ENCODE measurements around the gene TEAD1. TPM values are rescaled to one million over a fixed set of nuclear protein-coding genes. Genes with fewer than 3 reads are reported as not detected.

The TEAD1 gene
- total RNA-seq, 2 experiments from 2014 or later: 5.6 to 10.8 TPM

GRCh38 chr11:12662101-12662689 is 12.0 kb upstream of the TEAD1 start:
- Histone ChIP-seq H3K36me3 (ENCODE audit: insufficient read depth, low read length) (no peaks in the 10 kb centered on the region), H3K4me3 (ENCODE audit: low read depth, low read length, poor library complexity, severe bottlenecking) (no peak overlapping the region), H2AFZ (ENCODE audit: low read length) (no peak overlapping the region), H3K4me1 (ENCODE audit: insufficient read depth, low read length, poor library complexity, severe bottlenecking) (no peaks in the 10 kb centered on the region), H3K9me2 (ENCODE audit: insufficient read depth, low read length) (no peaks in the 10 kb centered on the region), H3K27ac (ENCODE audit: low read depth, low read length, poor library complexity, severe bottlenecking) (no peak overlapping the region), H3K4me2 (ENCODE audit: low read length) (no peak overlapping the region), H4K20me1 (ENCODE audit: insufficient read depth, low read length) (no peaks in the 10 kb centered on the region), H3K9me3 (ENCODE audit: low read length) (no peaks in the 10 kb centered on the region), H3K79me2 (ENCODE audit: insufficient read depth, low read depth, low read length) (no peaks in the 10 kb centered on the region)
- DNase-seq (ENCODE audit: low spot score): no peak
- intact Hi-C loops (cut with micrococcal nuclease; ENCODE audit: unreplicated experiment): no loop called here
- ChIA-PET POLR2A (no interaction called here), CTCF (ENCODE audit: unreplicated experiment) (no interaction called here)
- BruUV-seq (replicated peaks): no TSS peak
- TF ChIP-seq, protein P1, sequence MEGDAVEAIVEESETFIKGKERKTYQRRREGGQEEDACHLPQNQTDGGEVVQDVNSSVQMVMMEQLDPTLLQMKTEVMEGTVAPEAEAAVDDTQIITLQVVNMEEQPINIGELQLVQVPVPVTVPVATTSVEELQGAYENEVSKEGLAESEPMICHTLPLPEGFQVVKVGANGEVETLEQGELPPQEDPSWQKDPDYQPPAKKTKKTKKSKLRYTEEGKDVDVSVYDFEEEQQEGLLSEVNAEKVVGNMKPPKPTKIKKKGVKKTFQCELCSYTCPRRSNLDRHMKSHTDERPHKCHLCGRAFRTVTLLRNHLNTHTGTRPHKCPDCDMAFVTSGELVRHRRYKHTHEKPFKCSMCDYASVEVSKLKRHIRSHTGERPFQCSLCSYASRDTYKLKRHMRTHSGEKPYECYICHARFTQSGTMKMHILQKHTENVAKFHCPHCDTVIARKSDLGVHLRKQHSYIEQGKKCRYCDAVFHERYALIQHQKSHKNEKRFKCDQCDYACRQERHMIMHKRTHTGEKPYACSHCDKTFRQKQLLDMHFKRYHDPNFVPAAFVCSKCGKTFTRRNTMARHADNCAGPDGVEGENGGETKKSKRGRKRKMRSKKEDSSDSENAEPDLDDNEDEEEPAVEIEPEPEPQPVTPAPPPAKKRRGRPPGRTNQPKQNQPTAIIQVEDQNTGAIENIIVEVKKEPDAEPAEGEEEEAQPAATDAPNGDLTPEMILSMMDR (conservative IDR thresholded peaks at IDR 0.05; ENCODE audit: low read length): no peak
- no peak for TF ChIP-seq EZH2phosphoT487 (IDR thresholded peaks at IDR 0.05; ENCODE audit: borderline replicate concordance, low read depth, low read length)

DNA sequence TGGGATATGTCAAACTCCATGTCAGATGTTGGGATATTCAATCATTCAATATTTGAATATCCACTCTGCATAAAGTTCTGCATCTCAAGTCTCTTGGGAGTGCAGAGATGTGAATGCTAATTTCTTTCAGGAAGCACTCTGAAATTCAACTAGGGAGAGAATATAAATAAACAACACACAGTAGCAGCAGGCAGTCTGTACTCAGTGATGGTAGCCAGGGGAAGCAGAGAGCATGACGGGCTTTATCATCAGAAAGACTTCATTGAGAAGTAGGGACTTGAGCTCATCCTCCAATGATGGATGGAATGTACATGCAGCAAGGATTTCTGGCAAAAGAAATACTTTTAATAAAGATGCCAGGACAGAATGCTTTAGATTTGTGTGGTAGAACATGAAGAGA is 9.8 kb upstream of the TEAD1 start:
- H4K20me1 ChIP-seq (ENCODE audit: insufficient read depth, low read length): no peaks in the 10 kb centered on the region
- H2AFZ ChIP-seq (ENCODE audit: low read length): no peak overlapping the region
- ChIA-PET CTCF (ENCODE audit: unreplicated experiment) (no interaction called here), POLR2A (interaction anchor here (0.7 kb wide), 2 partner anchors 40 to 87 kb away, joined by 3 to 4 read pairs; no protein-coding TSS in a partner anchor)
- no peak overlapping the region for H3K4me3 ChIP-seq (ENCODE audit: low read depth, low read length, poor library complexity, severe bottlenecking)
- H3K27ac ChIP-seq (ENCODE audit: low read depth, low read length, poor library complexity, severe bottlenecking): no peak overlapping the region
- no peaks in the 10 kb centered on the region for H3K79me2 ChIP-seq (ENCODE audit: insufficient read depth, low read depth, low read length)
- no peaks in the 10 kb centered on the region for H3K36me3 ChIP-seq (ENCODE audit: insufficient read depth, low read length)
- no peaks in the 10 kb centered on the region for H3K9me3 ChIP-seq (ENCODE audit: low read length)
- TF ChIP-seq, protein P1 (conservative IDR thresholded peaks at IDR 0.05; ENCODE audit: low read length): no peak
- no peak for TF ChIP-seq EZH2phosphoT487 (IDR thresholded peaks at IDR 0.05; ENCODE audit: borderline replicate concordance, low read depth, low read length)
- no peak overlapping the region for H3K4me2 ChIP-seq (ENCODE audit: low read length)
- BruUV-seq (replicated peaks): no TSS peak
- intact Hi-C loops (cut with micrococcal nuclease; ENCODE audit: unreplicated experiment): no loop called here
- DNase-seq (ENCODE audit: low spot score): no peak
- H3K9me2 ChIP-seq (ENCODE audit: insufficient read depth, low read length): no peaks in the 10 kb centered on the region
- H3K4me1 ChIP-seq (ENCODE audit: insufficient read depth, low read length, poor library complexity, severe bottlenecking): no peaks in the 10 kb centered on the region

GRCh38 chr11:12666915-12667314 is 7.3 kb upstream of the TEAD1 start:
- ChIA-PET CTCF (ENCODE audit: unreplicated experiment) (no interaction called here), POLR2A (interaction anchor here (0.8 kb wide), 1 partner anchor 12 kb away, joined by 3 read pairs; no protein-coding TSS in a partner anchor)
- Histone ChIP-seq H3K9me3 (ENCODE audit: low read length) (no peaks in the 10 kb centered on the region), H3K27ac (ENCODE audit: low read depth, low read length, poor library complexity, severe bottlenecking) (no peak overlapping the region), H4K20me1 (ENCODE audit: insufficient read depth, low read length) (no peaks in the 10 kb centered on the region), H3K36me3 (ENCODE audit: insufficient read depth, low read length) (no peaks in the 10 kb centered on the region), H3K4me2 (ENCODE audit: low read length) (no peak overlapping the region), H3K4me3 (ENCODE audit: low read depth, low read length, poor library complexity, severe bottlenecking) (no peak overlapping the region), H3K4me1 (ENCODE audit: insufficient read depth, low read length, poor library complexity, severe bottlenecking) (no peaks in the 10 kb centered on the region), H3K9me2 (ENCODE audit: insufficient read depth, low read length) (no peaks in the 10 kb centered on the region), H2AFZ (ENCODE audit: low read length) (no peak overlapping the region), H3K79me2 (ENCODE audit: insufficient read depth, low read depth, low read length) (no peaks in the 10 kb centered on the region)
- no TSS peak for BruUV-seq (replicated peaks)
- intact Hi-C loops (cut with micrococcal nuclease; ENCODE audit: unreplicated experiment): no loop called here
- TF ChIP-seq, protein P1 (conservative IDR thresholded peaks at IDR 0.05; ENCODE audit: low read length): no peak
- no peak for TF ChIP-seq EZH2phosphoT487 (IDR thresholded peaks at IDR 0.05; ENCODE audit: borderline replicate concordance, low read depth, low read length)
- no peak for DNase-seq (ENCODE audit: low spot score)
